AG04450 (cell line): Measurements from ENCODE around the gene SLIT1. TPM values are rescaled to one million over a fixed set of nuclear protein-coding genes. Genes with fewer than 3 reads are reported as not detected.

Experiments
- CTCF ChIA-PET: fragments of 300-600, 350-600 bp; formaldehyde crosslinking; extraction: SDS; loops from one replicate; lab custom pipeline; 2022; ENCODE audit warnings: antibody characterized with exemption, inconsistent platforms; lab: Charles Lee
- POLR2A ChIA-PET: fragments of 350-600 bp; formaldehyde crosslinking; extraction: SDS; loops from one replicate; lab custom pipeline; 2021; ENCODE audit warnings: antibody characterized with exemption, inconsistent platforms; lab: Yijun Ruan, JAX
- DNase-seq: peaks from one replicate; pipeline ENCODE4 v3.0.0-alpha.2; 2011; ENCODE audit warnings: low read depth, low spot score
- H3K27ac ChIP-seq: one replicate; pipeline ENCODE4 v1.5.1; 2012; ENCODE audit warnings: low read depth, low read length, control low read depth
- H3K27me3 ChIP-seq: one replicate; pipeline ENCODE4 v1.6.0; 2012; ENCODE audit warnings: low read length; ENCODE audit not compliant: control insufficient read depth, insufficient read depth
- H3K4me3 ChIP-seq: 2 replicates; pipeline ENCODE4 v1.5.1; 2011; ENCODE audit warnings: mild to moderate bottlenecking, low read depth, low read length, control low read depth
- H3K9me3 ChIP-seq: 2 replicates; pipeline ENCODE4 v1.5.1; 2012; ENCODE audit warnings: low read length; ENCODE audit not compliant: control insufficient read depth, insufficient read depth
- CTCF ChIP-seq: IDR thresholded peaks from 2 replicates; pipeline ENCODE4 v1.5.1; 2011; ENCODE audit warnings: low read depth, low read length, control low read depth, inconsistent platforms
- polyA plus RNA-seq: library from polyadenylated mRNA; depleted of rRNA; stranded (reverse); fragments of >200 nt; gene quantifications from 2 replicates; pipeline ENCODE4 v1.2.3, GENCODE V29; 2011

SLIT1 gene
- polyA plus RNA-seq, 1 experiment, result 0.01 TPM

DNA sequence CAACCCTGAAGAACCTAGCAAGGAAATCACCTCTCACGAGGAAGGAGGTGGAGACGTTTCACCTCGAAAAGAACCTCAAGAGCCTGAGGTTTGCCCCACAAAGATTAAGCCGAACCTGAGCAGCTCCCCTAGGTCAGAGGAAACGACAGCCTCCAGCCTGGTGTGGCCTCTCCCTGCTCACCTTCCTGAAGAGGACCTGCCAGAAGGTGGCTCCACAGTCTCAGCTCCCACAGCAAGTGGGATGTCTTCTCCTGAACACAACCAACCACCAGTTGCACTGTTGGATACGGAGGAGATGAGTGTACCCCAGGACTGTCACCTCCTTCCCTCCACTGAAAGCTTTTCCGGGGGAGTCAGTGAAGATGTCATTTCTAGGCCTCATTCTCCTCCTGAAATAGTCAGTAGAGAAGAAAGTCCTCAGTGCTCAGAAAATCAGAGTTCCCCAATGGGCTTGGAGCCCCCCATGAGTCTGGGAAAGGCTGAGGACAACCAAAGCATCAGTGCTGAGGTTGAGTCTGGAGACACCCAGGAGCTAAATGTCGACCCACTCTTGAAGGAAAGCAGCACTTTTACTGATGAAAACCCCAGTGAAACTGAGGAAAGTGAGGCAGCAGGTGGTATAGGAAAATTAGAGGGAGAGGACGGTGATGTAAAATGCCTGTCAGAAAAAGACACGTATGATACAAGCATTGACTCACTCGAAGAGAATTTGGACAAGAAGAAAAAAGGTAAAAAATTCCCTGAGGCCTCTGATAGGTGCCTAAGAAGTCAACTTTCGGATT, 203.4 kb downstream of the SLIT1 start:
- Histone ChIP-seq H3K9me3 (no peaks in the 10 kb centered on the region), H3K27ac (no peak overlapping the region), H3K4me3 (no peak overlapping the region), H3K27me3 (no peaks in the 10 kb centered on the region)
- ChIA-PET CTCF (no interaction called here), POLR2A (no interaction called here)
- TF ChIP-seq CTCF, result no peak
- no peak for DNase-seq

DNA sequence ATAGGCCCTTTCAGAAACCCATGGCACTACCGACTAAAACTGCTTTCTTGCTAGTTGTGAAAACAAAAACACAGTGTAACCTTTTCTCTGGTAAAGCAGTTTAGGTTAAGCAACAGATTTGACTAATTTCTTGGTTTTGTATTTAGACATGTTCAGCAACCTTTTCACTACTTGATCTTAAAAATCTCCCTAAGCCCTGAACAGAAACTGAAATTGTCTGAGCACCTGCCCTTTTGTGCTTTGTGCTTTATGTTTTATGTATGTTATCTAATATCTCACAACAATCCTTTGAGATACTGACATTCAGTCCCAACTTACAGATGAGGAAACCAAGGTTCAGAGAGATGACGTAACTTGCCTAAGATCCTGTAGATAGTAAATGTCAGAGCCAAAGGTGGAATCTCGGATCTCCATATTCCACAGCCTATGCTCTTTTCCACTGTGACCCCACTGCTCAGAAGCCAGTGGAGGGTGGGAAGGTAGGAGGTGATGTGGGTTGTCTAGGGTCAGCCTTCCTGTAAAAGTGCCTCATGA, 207.1 kb downstream of the SLIT1 start:
- Histone ChIP-seq H3K9me3 (no peaks in the 10 kb centered on the region), H3K27ac (no peak overlapping the region), H3K27me3 (no peaks in the 10 kb centered on the region), H3K4me3 (no peak overlapping the region)
- no peak for TF ChIP-seq CTCF
- CTCF ChIA-PET, result no interaction called here
- DNase-seq, result no peak
- POLR2A ChIA-PET, result no interaction called here

GRCh38 chr10:96975136-96975535, 210.6 kb downstream of the SLIT1 start:
- Histone ChIP-seq H3K4me3 (no peak overlapping the region), H3K9me3 (no peaks in the 10 kb centered on the region), H3K27me3 (no peaks in the 10 kb centered on the region), H3K27ac (no peak overlapping the region)
- ChIA-PET CTCF (no interaction called here), POLR2A (interaction anchor here (0.6 kb wide), 1 partner anchor 393 kb away, joined by 3 read pairs; no protein-coding TSS in a partner anchor)
- no peak for DNase-seq
- no peak for TF ChIP-seq CTCF

- H3K9me3 ChIP-seq, result no peaks in the 10 kb centered on the region
- TF ChIP-seq CTCF, result no peak
- DNase-seq, result no peak
- H3K27me3 ChIP-seq, result no peaks in the 10 kb centered on the region
- H3K4me3 ChIP-seq, result no peak overlapping the region
- no peak overlapping the region for H3K27ac ChIP-seq
- ChIA-PET CTCF (no interaction called here), POLR2A (no interaction called here)
These were observed 211.7 kb downstream of the SLIT1 start for GRCh38 chr10:96973809-96974747.

GRCh38 chr10:96972264-96972663, 213.5 kb downstream of the SLIT1 start:
- Histone ChIP-seq H3K9me3 (no peaks in the 10 kb centered on the region), H3K27ac (no peak overlapping the region), H3K4me3 (no peak overlapping the region), H3K27me3 (no peaks in the 10 kb centered on the region)
- no peak for TF ChIP-seq CTCF
- POLR2A ChIA-PET, result no interaction called here
- DNase-seq, result no peak
- CTCF ChIA-PET, result interaction anchor here (0.9 kb wide), 1 partner anchor 67 kb away, joined by 4 read pairs; no protein-coding TSS in a partner anchor
